HCT116 (cell line): ENCODE results near the gene DPYSL4. TPM values are rescaled to one million over a fixed set of nuclear protein-coding genes. Genes with fewer than 3 reads are reported as not detected.

Experiments used
- ATAC-seq: fragments of 200-7000 bp; cut with Tn5 transposase; 2 replicates; pipeline ENCODE4 v1.9.1; 2020; ENCODE audit warnings: mild to moderate bottlenecking, moderate library complexity
- BruUV-seq: library from RNA; stranded (reverse); fragments of 400-500 nt; replicated peaks from 2 replicates; lab custom pipeline; 2021; lab: Mats Ljungman, UMichigan
- CTCF ChIA-PET: fragments of 300-600 bp; sonication (Branson Sonifier 250); formaldehyde crosslinking; loops from one replicate; lab custom pipeline; 2021; ENCODE audit warnings: antibody characterized with exemption; lab: Charles Lee
- POLR2A ChIA-PET: fragments of 300-600, 350-600 bp; sonication (Branson Sonifier 250); formaldehyde crosslinking; loops from one replicate; lab custom pipeline; 2021; ENCODE audit warnings: antibody characterized with exemption; lab: Charles Lee
- RAD21 ChIA-PET, 2 experiments: fragments of 300-600 bp; sonication (Branson Sonifier 250); formaldehyde crosslinking; loops; one replicate each; lab custom pipeline; 2023; ENCODE audit warnings: low total read pairs in 2 of 2; ENCODE audit not compliant: uncharacterized antibody in 2 of 2, unreplicated experiment in 2 of 2, low non-redundant PET in 1 of 2; lab: Charles Lee
- DNase-seq: peaks from one replicate; pipeline ENCODE4 v3.0.0-alpha.2; 2010; ENCODE audit warnings: low read depth, low spot score
- H2AFZ ChIP-seq: fragments of 200-600 bp; shearing (Covaris generic), sonication (generic); 2 replicates; pipeline ENCODE4 v1.6.1; 2017; ENCODE audit warnings: low read depth, mixed run types, mixed read lengths, antibody characterized with exemption, low read length; ENCODE audit not compliant: poor library complexity, severe bottlenecking
- H3K27ac ChIP-seq: 2 replicates; pipeline ENCODE4 v1.5.1; 2012; ENCODE audit warnings: low read depth, low read length
- H3K27me3 ChIP-seq: fragments of 200-600 bp; sonication (generic); 2 replicates; pipeline ENCODE4 v1.6.1; 2016; ENCODE audit warnings: mixed run types, low read length, mixed read lengths; ENCODE audit not compliant: insufficient read depth
- H3K36me3 ChIP-seq, 2 experiments: fragments of 200-500 bp in 1 of 2; fragments of 200-600 bp in 1 of 2; sonication (Bioruptor generic) in 1 of 2; sonication (generic) in 1 of 2; 2 replicates each; pipeline versions ENCODE4 v1.5.1 to v1.6.1; 2014 to 2016; ENCODE audit warnings: low read length in 2 of 2, inconsistent platforms in 1 of 2, mixed read lengths in 1 of 2, mixed run types in 1 of 2; ENCODE audit not compliant: insufficient read depth in 2 of 2, control insufficient read depth in 1 of 2
- H3K4me1 ChIP-seq, 2 experiments: fragments of 200-600 bp in 1 of 2; sonication (generic) in 1 of 2; 2 replicates each; pipeline versions ENCODE4 v1.5.1 to v1.6.1; 2012 to 2017; ENCODE audit warnings: low read length in 2 of 2, inconsistent platforms in 1 of 2, mild to moderate bottlenecking in 1 of 2, mixed read lengths in 1 of 2, mixed run types in 1 of 2, moderate library complexity in 1 of 2; ENCODE audit not compliant: insufficient read depth in 2 of 2, control insufficient read depth in 1 of 2
- H3K4me2 ChIP-seq: fragments of 200-600 bp; sonication (generic); 2 replicates; pipeline ENCODE4 v1.6.1; 2017; ENCODE audit warnings: mixed run types, low read length, mixed read lengths
- H3K4me3 ChIP-seq, 2 experiments: fragments of 200-600 bp in 1 of 2; sonication (generic) in 1 of 2; replicated peaks in 1 of 2; 2 replicates each; pipeline ENCODE4 v1.5.1; 2011 to 2016; ENCODE audit warnings: low read length in 2 of 2, control low read depth in 1 of 2, low read depth in 1 of 2, mild to moderate bottlenecking in 1 of 2, mixed read lengths in 1 of 2, mixed run types in 1 of 2
- H3K79me2 ChIP-seq: fragments of 200-600 bp; sonication (generic); 2 replicates; pipeline ENCODE4 v1.6.1; 2017; ENCODE audit warnings: mild to moderate bottlenecking, mixed run types, low read length, moderate library complexity, mixed read lengths; ENCODE audit not compliant: insufficient read depth
- H3K9ac ChIP-seq: fragments of 200-600 bp; sonication (generic); 2 replicates; pipeline ENCODE4 v1.6.1; 2016; ENCODE audit warnings: low read length, mixed read lengths
- H3K9me2 ChIP-seq: fragments of 200-600 bp; sonication (generic), shearing (Covaris generic); 2 replicates; pipeline ENCODE4 v1.6.1; 2017; ENCODE audit warnings: mixed run types, mild to moderate bottlenecking, moderate library complexity; ENCODE audit not compliant: insufficient read depth
- H3K9me3 ChIP-seq, 2 experiments: fragments of 200-500 bp in 1 of 2; fragments of 200-600 bp in 1 of 2; sonication (Bioruptor generic) in 1 of 2; sonication (generic) in 1 of 2; 2 replicates each; pipeline ENCODE4 v1.6.1; 2014 to 2017; ENCODE audit warnings: low read length in 2 of 2, mixed read lengths in 2 of 2, inconsistent platforms in 1 of 2, low read depth in 1 of 2, mild to moderate bottlenecking in 1 of 2, mixed run types in 1 of 2, moderate library complexity in 1 of 2; ENCODE audit not compliant: control insufficient read depth in 1 of 2, insufficient read depth in 1 of 2
- H4K20me1 ChIP-seq: fragments of 200-600 bp; sonication (generic), shearing (Covaris generic); 2 replicates; pipeline ENCODE4 v1.6.1; 2017; ENCODE audit warnings: mixed run types, mild to moderate bottlenecking, moderate library complexity; ENCODE audit not compliant: insufficient read depth
- ATF3 ChIP-seq: IDR thresholded peaks from 2 replicates; pipeline ENCODE4 v1.6.1; 2012
- CEBPB ChIP-seq: IDR thresholded peaks from 2 replicates; pipeline ENCODE4 v1.6.1; 2012; ENCODE audit warnings: low read depth
- EGR1 ChIP-seq: IDR thresholded peaks from 2 replicates; pipeline ENCODE4 v1.6.1; 2012; ENCODE audit warnings: low read depth
- EZH2 ChIP-seq: fragments of 200-600 bp; sonication (generic); IDR thresholded peaks from 2 replicates; pipeline ENCODE4 v1.6.1; 2017; ENCODE audit warnings: antibody characterized with exemption, mixed run types
- EZH2phosphoT487 ChIP-seq: fragments of 200-600 bp; IDR thresholded peaks from 2 replicates; pipeline ENCODE4 v1.6.1; 2018; ENCODE audit warnings: antibody characterized with exemption, borderline replicate concordance
- FOSL1 ChIP-seq: IDR thresholded peaks from 2 replicates; pipeline ENCODE4 v1.6.1; 2012; ENCODE audit warnings: low read depth
- JUND ChIP-seq: IDR thresholded peaks from 2 replicates; pipeline ENCODE4 v1.6.1; 2012
- POLR2A ChIP-seq: IDR thresholded peaks from 2 replicates; pipeline ENCODE4 v1.7.0; 2011; ENCODE audit warnings: borderline replicate concordance; ENCODE audit not compliant: insufficient read depth, insufficient read length; ENCODE audit errors: extremely low read depth
- POLR2AphosphoS5 ChIP-seq: IDR thresholded peaks from 2 replicates; pipeline ENCODE4 v1.6.1; 2011; ENCODE audit warnings: mild to moderate bottlenecking, low read depth, low read length, moderate library complexity
- REST ChIP-seq: IDR thresholded peaks from 2 replicates; pipeline ENCODE4 v1.6.1; 2012; ENCODE audit warnings: low read depth
- TCF7L2 ChIP-seq: IDR thresholded peaks from 2 replicates; pipeline ENCODE4 v1.7.0; 2011; ENCODE audit warnings: borderline replicate concordance, inconsistent platforms; ENCODE audit not compliant: insufficient read depth, insufficient read length; ENCODE audit errors: extremely low read depth
- YY1 ChIP-seq: IDR thresholded peaks from 2 replicates; pipeline ENCODE4 v1.6.1; 2011; ENCODE audit warnings: low read length, low read depth, moderate library complexity, mild to moderate bottlenecking; ENCODE audit not compliant: insufficient replicate concordance; ENCODE audit errors: extremely low read depth
- ZBTB33 ChIP-seq: IDR thresholded peaks from 2 replicates; pipeline ENCODE4 v1.6.1; 2011; ENCODE audit warnings: mild to moderate bottlenecking, low read length, moderate library complexity; ENCODE audit not compliant: insufficient replicate concordance; ENCODE audit errors: extremely low read depth
- ZNF274 ChIP-seq: fragments of 200-500 bp; sonication (Bioruptor generic); IDR thresholded peaks from 2 replicates; pipeline ENCODE4 v1.6.1; 2014; ENCODE audit warnings: mild to moderate bottlenecking, low read depth, low read length, inconsistent platforms
- intact Hi-C: fragments of 100-400 bp; cut with micrococcal nuclease; formaldehyde crosslinking; loops from 2 replicates; pipeline ENCODE4 v1.10.0; 2022
- total RNA-seq: library from RNA; stranded (reverse); gene quantifications from one replicate; pipeline ENCODE4 v1.2.1, GENCODE V29; 2021; ENCODE audit not compliant: unreplicated experiment

The DPYSL4 gene
- total RNA-seq, 1 experiment from 2014 or later: 5.4 TPM

GRCh38 chr10:132237396-132237795 is 50.6 kb downstream of the DPYSL4 start:
- Histone ChIP-seq H3K4me3 (no peak overlapping the region), H3K4me1 (no peaks in the 10 kb centered on the region), H3K4me2 (no peak overlapping the region), H3K9ac (no peak overlapping the region), H3K79me2 (no peaks in the 10 kb centered on the region), H3K27ac (no peak overlapping the region), H3K36me3 (no peaks in the 10 kb centered on the region), H4K20me1 (no peaks in the 10 kb centered on the region), H3K9me3 (no peaks in the 10 kb centered on the region), H3K27me3 (no peaks in the 10 kb centered on the region), H3K9me2 (no peaks in the 10 kb centered on the region), H2AFZ (no peak overlapping the region)
- ChIA-PET POLR2A (no interaction called here), CTCF (no interaction called here), RAD21 (no interaction called here)
- no TSS peak for BruUV-seq
- no peak for DNase-seq
- intact Hi-C loops: no loop called here
- no peak for TF ChIP-seq ZBTB33
- TF ChIP-seq EGR1: no peak
- TF ChIP-seq POLR2A: no peak
- no peak for TF ChIP-seq YY1
- no peak for TF ChIP-seq FOSL1
- no peak for TF ChIP-seq EZH2phosphoT487
- TF ChIP-seq REST: no peak
- no peak for TF ChIP-seq ZNF274
- no peak for TF ChIP-seq CEBPB
- TF ChIP-seq ATF3: no peak
- TF ChIP-seq EZH2: no peak
- no peak for TF ChIP-seq JUND
- no peak for TF ChIP-seq TCF7L2
- no peak for TF ChIP-seq POLR2AphosphoS5
- TF ChIP-seq, all 23 proteins: peak for 0
- no peak for ATAC-seq
